Activated T-helper 1 cell treated with anti-CD3 and anti-CD28 coated beads, Interleukin-2, amount 50 U/mL, for 16 hours (primary cell): Measurements from ENCODE around the gene MFAP1.
"Not testable (repeated sequence)": the region's sequence is repeated elsewhere in the genome, so short reads cannot be mapped to it uniquely, and the experiment has no call there.

ENCODE experiments used
- DNase-seq, 2 donors: peaks; one replicate each; pipeline ENCODE4 v3.0.0-alpha.2; 2020; ENCODE audit warnings: low read depth in 1 of 2, low spot score in 1 of 2

MFAP1 gene

GRCh38 chr15:43824302-43825246 is at the start of gene MFAP1:
MFAP1 (minus strand) TSS chr15:43824690; CDS start chr15:43824569, 121 bp downstream.
- DNase-seq = peak; percentile 75 to 84

GRCh38 chr15:43873651-43874050 is 49.2 kb upstream of the MFAP1 start:
- no peak for DNase-seq

GRCh38 chr15:43872416-43873020 is 48.0 kb upstream of the MFAP1 start:
- no peak for DNase-seq

GRCh38 chr15:43871835-43872234 is 47.3 kb upstream of the MFAP1 start:
- DNase-seq = no peak

GRCh38 chr15:43868406-43868805 is 43.9 kb upstream of the MFAP1 start:
- no peak for DNase-seq

- no peak for DNase-seq
Observed at GRCh38 chr15:43867096-43867495, 42.6 kb upstream of the MFAP1 start.

- not testable (repeated sequence) for DNase-seq
Observed at GRCh38 chr15:43866636-43867035, 42.1 kb upstream of the MFAP1 start.

GRCh38 chr15:43859546-43859945 is 35.1 kb upstream of the MFAP1 start:
- DNase-seq = no peak

- no peak for DNase-seq
Observed at GRCh38 chr15:43854801-43855200, 30.3 kb upstream of the MFAP1 start.

GRCh38 chr15:43852607-43853006 is 28.1 kb upstream of the MFAP1 start:
- no peak for DNase-seq

GRCh38 chr15:43851251-43851650 is 26.8 kb upstream of the MFAP1 start:
- DNase-seq = no peak

- no peak for DNase-seq
Observed at GRCh38 chr15:43845421-43845820, 20.9 kb upstream of the MFAP1 start.

- DNase-seq = not testable (repeated sequence)
Observed at GRCh38 chr15:43832485-43832884, 8.0 kb upstream of the MFAP1 start.

- not testable (repeated sequence) for DNase-seq
Observed at GRCh38 chr15:43831519-43832052, 7.1 kb upstream of the MFAP1 start.

GRCh38 chr15:43830691-43831275 is 6.3 kb upstream of the MFAP1 start:
- not testable (repeated sequence) for DNase-seq

GRCh38 chr15:43829951-43830540 is 5.6 kb upstream of the MFAP1 start:
- not testable (repeated sequence) for DNase-seq

- no peak for DNase-seq
Observed at GRCh38 chr15:43828061-43828657, 3.7 kb upstream of the MFAP1 start.

- DNase-seq = peak; percentile 38 to 63
Observed at GRCh38 chr15:43826508-43827341, 2.2 kb upstream of the MFAP1 start, which contains the start of gene WDR76. WDR76 (plus strand) TSS chr15:43827002; CDS start chr15:43827033, 31 bp downstream.

GRCh38 chr15:43826029-43826507 is 1.6 kb upstream of the MFAP1 start:
- DNase-seq = no peak

- DNase-seq = not testable (repeated sequence)
Observed at GRCh38 chr15:43825305-43825704, 815 bp upstream of the MFAP1 start.
